PC-9 (cell line): Measurements from ENCODE around the gene ZNF888. TPM values are rescaled to one million over a fixed set of nuclear protein-coding genes. Genes with fewer than 3 reads are reported as not detected.
"Not testable (repeated sequence)": the region's sequence is repeated elsewhere in the genome, so short reads cannot be mapped to it uniquely, and the experiment has no call there.

Experiments used
- BruUV-seq: library from RNA; stranded (reverse); fragments of 400-500 nt; replicated peaks from 2 replicates; lab custom pipeline; 2021; lab: Mats Ljungman, UMichigan
- CTCF ChIA-PET: fragments of 300-600 bp; sonication (Branson Sonifier 250); formaldehyde crosslinking; loops from one replicate; lab custom pipeline; 2022; ENCODE audit warnings: antibody characterized with exemption; lab: Charles Lee
- POLR2A ChIA-PET: fragments of 300-600 bp; sonication (Branson Sonifier 250); formaldehyde crosslinking; loops from one replicate; lab custom pipeline; 2022; ENCODE audit warnings: antibody characterized with exemption; ENCODE audit not compliant: unreplicated experiment; lab: Charles Lee
- DNase-seq, 2 experiments: peaks; one replicate each; pipeline versions ENCODE4 v3.0.0 to v3.0.0-alpha.2; 2015 to 2022; ENCODE audit warnings: mixed read lengths in 1 of 2
- H2AFZ ChIP-seq: fragments of 200-600 bp; sonication (generic); 2 replicates; pipeline ENCODE4 v1.8.1; 2017; ENCODE audit warnings: antibody characterized with exemption
- H3F3A ChIP-seq: fragments of 200-600 bp; sonication (generic); 2 replicates; pipeline ENCODE4 v1.8.1; 2017; ENCODE audit warnings: antibody characterized with exemption, mild to moderate bottlenecking, low read depth; ENCODE audit not compliant: insufficient read depth
- H3K27ac ChIP-seq: fragments of 200-600 bp; sonication (generic); 2 replicates; pipeline ENCODE4 v1.6.1; 2016; ENCODE audit warnings: mixed run types
- H3K27me3 ChIP-seq: fragments of 200-600 bp; sonication (generic); 2 replicates; pipeline ENCODE4 v1.6.1; 2016; ENCODE audit warnings: low read depth, mixed run types; ENCODE audit not compliant: insufficient read depth
- H3K36me3 ChIP-seq: fragments of 200-600 bp; sonication (generic); 2 replicates; pipeline ENCODE4 v1.6.1; 2016; ENCODE audit warnings: low read depth, mixed run types
- H3K4me1 ChIP-seq: fragments of 200-600 bp; sonication (generic); replicated peaks from 2 replicates; pipeline ENCODE4 v1.6.1; 2016; ENCODE audit warnings: mixed run types; ENCODE audit not compliant: insufficient read depth
- H3K4me2 ChIP-seq: fragments of 200-600 bp; sonication (generic); 2 replicates; pipeline ENCODE4 v1.6.1; 2017; ENCODE audit warnings: mixed run types
- H3K4me3 ChIP-seq: fragments of 200-600 bp; sonication (generic); 2 replicates; pipeline ENCODE4 v1.6.1; 2016; ENCODE audit warnings: mixed run types
- H3K79me2 ChIP-seq: fragments of 200-600 bp; sonication (generic); 2 replicates; pipeline ENCODE4 v1.6.1; 2017; ENCODE audit warnings: low read depth, mixed run types
- H3K9me2 ChIP-seq: fragments of 200-600 bp; sonication (generic); 2 replicates; pipeline ENCODE4 v1.8.1; 2017; ENCODE audit warnings: mild to moderate bottlenecking; ENCODE audit not compliant: insufficient read depth
- H3K9me3 ChIP-seq: fragments of 200-600 bp; sonication (generic); 2 replicates; pipeline ENCODE4 v1.8.1; 2016; ENCODE audit warnings: low read depth; ENCODE audit not compliant: insufficient read depth
- H4K20me1 ChIP-seq: fragments of 200-600 bp; sonication (generic); 2 replicates; pipeline ENCODE4 v1.8.1; 2017; ENCODE audit not compliant: insufficient read depth
- EZH2 ChIP-seq: fragments of 200-600 bp; sonication (generic); IDR thresholded peaks from 2 replicates; pipeline ENCODE4 v1.8.0; 2017; ENCODE audit warnings: antibody characterized with exemption, low read depth
- intact Hi-C: fragments of 100-400 bp; cut with micrococcal nuclease; formaldehyde crosslinking; loops from one replicate; pipeline ENCODE4 v1.10.0; 2022; ENCODE audit not compliant: unreplicated experiment
- total RNA-seq: library from RNA; stranded (reverse); gene quantifications from 2 replicates; pipeline ENCODE4 v1.2.3, GENCODE V29; 2021
- TF ChIP-seq, protein P1 (sequence below): fragments of 200-600 bp; sonication (generic); conservative IDR thresholded peaks from 2 replicates; pipeline ENCODE4 v1.6.1; 2017; ENCODE audit warnings: mixed run types, antibody characterized with exemption, mild to moderate bottlenecking, moderate library complexity

ZNF888 gene
- total RNA-seq, 1 experiment from 2014 or later = 14.5 TPM

DNA sequence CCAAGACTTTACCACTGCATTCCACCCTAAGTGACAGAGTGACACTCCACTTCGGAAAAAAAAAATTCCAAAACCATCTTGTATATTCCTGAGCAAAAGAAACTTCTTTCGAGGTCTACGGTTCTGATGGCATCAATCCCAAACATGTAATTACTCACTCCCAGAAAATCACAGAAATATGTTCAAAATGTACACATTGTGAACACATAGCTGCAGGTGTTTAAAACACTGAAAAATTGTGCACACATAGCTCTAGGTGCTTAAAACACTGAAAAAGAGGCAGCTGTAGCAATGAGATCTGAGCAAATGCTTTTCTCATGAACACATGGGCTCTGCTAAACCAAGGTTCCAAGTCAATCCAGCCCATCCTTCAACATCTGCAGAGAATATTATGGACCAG, 51.8 kb downstream of the ZNF888 start:
- ChIA-PET CTCF (no interaction called here), POLR2A (interaction anchor here (0.6 kb wide), 1 partner anchor 91 kb away, joined by 3 read pairs; the partner anchor contains the start of gene ZNF816)
- H2AFZ ChIP-seq = no peak overlapping the region
- no peaks in the 10 kb centered on the region for H3K79me2 ChIP-seq
- H3K4me1 ChIP-seq = no peaks in the 10 kb centered on the region
- intact Hi-C loops = no loop called here
- no peaks in the 10 kb centered on the region for H3F3A ChIP-seq
- DNase-seq = no peak
- no peak overlapping the region for H3K27ac ChIP-seq
- H3K36me3 ChIP-seq = no peaks in the 10 kb centered on the region
- H3K27me3 ChIP-seq = no peaks in the 10 kb centered on the region
- peaks cover 15% of the 10 kb centered on the region for H3K9me3 ChIP-seq
- H3K9me2 ChIP-seq = no peaks in the 10 kb centered on the region
- BruUV-seq = no TSS peak
- no peaks in the 10 kb centered on the region for H4K20me1 ChIP-seq
- TF ChIP-seq, protein P1, sequence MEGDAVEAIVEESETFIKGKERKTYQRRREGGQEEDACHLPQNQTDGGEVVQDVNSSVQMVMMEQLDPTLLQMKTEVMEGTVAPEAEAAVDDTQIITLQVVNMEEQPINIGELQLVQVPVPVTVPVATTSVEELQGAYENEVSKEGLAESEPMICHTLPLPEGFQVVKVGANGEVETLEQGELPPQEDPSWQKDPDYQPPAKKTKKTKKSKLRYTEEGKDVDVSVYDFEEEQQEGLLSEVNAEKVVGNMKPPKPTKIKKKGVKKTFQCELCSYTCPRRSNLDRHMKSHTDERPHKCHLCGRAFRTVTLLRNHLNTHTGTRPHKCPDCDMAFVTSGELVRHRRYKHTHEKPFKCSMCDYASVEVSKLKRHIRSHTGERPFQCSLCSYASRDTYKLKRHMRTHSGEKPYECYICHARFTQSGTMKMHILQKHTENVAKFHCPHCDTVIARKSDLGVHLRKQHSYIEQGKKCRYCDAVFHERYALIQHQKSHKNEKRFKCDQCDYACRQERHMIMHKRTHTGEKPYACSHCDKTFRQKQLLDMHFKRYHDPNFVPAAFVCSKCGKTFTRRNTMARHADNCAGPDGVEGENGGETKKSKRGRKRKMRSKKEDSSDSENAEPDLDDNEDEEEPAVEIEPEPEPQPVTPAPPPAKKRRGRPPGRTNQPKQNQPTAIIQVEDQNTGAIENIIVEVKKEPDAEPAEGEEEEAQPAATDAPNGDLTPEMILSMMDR = no peak
- TF ChIP-seq EZH2 = no peak
- H3K4me3 ChIP-seq = no peak overlapping the region
- H3K4me2 ChIP-seq = no peak overlapping the region

DNA sequence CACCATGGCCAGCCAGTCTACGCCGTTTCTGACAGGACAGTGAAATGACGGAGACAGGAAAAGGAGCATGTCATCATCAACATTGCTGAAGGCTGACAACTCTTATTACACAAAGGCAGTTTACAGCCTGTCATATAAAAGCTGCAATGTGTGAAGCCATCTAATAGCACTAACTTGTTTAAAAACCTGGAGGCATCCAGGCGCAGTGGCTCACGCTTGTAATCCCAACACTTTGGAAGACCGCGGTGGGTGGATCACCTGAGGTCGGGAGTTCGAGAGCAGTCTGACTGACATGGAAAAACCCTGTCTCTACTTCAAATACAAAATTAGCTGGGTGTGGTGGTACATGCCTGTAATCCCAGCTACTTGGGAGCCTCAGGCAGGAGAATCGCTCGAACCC, 55.2 kb downstream of the ZNF888 start:
- BruUV-seq, H3K27ac ChIP-seq, CTCF ChIA-PET, H3K4me2 ChIP-seq, H3K79me2 ChIP-seq, H2AFZ ChIP-seq, H3K36me3 ChIP-seq, intact Hi-C loops, H3F3A ChIP-seq, H4K20me1 ChIP-seq, DNase-seq, POLR2A ChIA-PET, H3K4me3 ChIP-seq, H3K4me1 ChIP-seq, H3K9me2 ChIP-seq, H3K27me3 ChIP-seq: not testable (repeated sequence)
- H3K9me3 ChIP-seq = peaks cover 24% of the 10 kb centered on the region

DNA sequence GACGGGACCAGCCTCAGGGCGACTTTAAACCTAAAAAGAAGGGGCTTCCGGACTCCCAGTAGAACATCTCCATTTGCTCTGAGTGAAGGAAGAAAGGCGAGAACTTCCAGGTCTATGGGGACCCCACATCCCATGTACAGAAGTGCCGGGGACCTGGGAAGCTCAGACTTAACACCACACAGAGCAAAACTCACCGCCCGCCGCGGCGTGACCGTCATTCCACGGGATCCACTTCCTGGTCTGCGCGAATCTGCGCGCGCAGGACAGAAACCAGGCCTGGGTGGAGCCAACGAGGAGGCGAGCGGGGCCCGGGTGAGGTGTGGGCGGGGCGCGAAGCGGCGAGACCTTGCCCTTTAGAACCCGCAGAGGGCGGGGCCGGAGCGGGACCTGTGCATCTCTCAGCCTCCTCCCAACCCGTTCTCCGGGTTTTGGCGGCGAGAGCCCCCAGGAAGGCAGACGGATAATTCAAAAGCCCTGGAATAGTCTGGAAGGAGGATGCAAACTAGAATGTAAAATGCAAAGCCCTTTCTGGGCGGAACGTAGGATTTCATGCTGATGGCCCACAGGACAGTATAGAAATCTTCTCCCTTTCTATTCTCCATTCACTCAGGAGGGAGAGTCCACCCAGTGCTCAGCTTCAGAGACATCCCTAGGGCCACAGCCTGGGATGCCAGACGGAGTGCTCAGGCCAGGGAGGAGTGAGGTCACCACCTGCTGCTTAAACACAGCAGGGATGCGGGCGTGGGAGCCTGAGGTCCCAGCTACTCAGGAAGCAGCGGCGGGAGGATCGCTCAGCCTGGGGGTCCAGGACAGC, 65.6 kb downstream of the ZNF888 start, which contains the start of gene ZNF468:
TSS of gene ZNF468 (minus strand) at position 242 of the 814 bp plus-strand sequence. CDS start 3,347 bp downstream, outside the sequence.
- H3K4me1 ChIP-seq, H3K27me3 ChIP-seq, CTCF ChIA-PET, H3K79me2 ChIP-seq, BruUV-seq, H3K9me2 ChIP-seq, H4K20me1 ChIP-seq, H3F3A ChIP-seq, POLR2A ChIA-PET: not testable (repeated sequence)
- Histone ChIP-seq H3K36me3 (peaks cover 25% of the 10 kb centered on the region), H3K9me3 (peaks cover 34% of the 10 kb centered on the region), H3K4me2 (peak within 1 kb of the TSS; percentile 96), H3K27ac (peak within 1 kb of the TSS; percentile 44), H3K4me3 (peak within 1 kb of the TSS; percentile 94), H2AFZ (peak within 1 kb of the TSS; percentile 86)
- intact Hi-C loops = loop anchor here (2.0 to 5.0 kb wide), 2 partner anchors 40 to 85 kb away; partner anchors contain the start of gene ZNF320
- peak; percentile 66 to 83 for DNase-seq

DNA sequence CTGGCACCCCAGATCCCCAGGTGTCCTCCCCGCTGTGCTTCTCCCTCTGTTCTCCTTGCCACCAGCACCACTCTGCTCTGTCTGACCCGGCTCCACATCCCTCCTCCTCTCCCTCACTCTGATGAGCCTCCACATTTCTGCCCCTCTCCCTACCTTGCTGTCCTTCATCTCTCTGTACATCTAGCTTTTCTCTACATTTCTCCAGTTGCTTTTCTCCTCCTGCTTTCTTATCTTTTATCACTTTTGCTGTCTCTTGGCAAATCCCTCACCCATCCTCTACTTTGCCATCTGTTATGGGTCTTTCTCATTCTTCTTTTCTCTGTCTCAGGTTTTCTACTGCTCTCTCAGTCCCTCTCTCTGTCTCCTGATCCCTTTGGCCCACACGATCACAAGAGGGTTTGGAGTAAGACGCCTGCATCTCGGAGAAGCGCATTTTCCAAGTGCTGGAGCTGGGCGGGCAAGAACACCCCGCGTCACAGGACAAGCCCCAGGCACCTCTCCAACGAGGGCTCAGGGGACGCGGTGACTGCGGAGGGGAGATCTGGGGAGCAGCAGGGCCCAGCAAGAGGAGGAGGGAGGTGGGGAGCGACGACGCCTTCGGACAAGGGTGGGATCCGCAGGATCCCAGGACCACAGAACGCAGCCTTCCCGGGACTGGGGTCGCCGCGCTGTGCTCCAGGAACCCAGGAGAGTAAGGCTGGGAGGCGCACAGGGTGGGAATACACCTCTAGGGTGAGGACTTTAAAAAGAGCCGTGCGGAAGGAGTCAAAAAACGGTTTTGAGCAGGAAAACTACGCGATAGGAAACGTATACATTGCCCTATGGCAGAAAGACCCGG, 66.5 kb downstream of the ZNF888 start:
- peak in 1 of 2 experiments; percentile 6 for DNase-seq
- H3K9me2 ChIP-seq, POLR2A ChIA-PET, H3F3A ChIP-seq, H3K79me2 ChIP-seq, CTCF ChIA-PET, H3K4me1 ChIP-seq, H3K27me3 ChIP-seq, H4K20me1 ChIP-seq: not testable (repeated sequence)
- H3K27ac ChIP-seq = peak overlapping the region; percentile 44
- TSS peak; percentile 78 for BruUV-seq
- H2AFZ ChIP-seq = peak overlapping the region; percentile 86
- intact Hi-C loops = loop anchor here (2.0 to 5.0 kb wide), 2 partner anchors 41 to 86 kb away; partner anchors contain the start of gene ZNF320
- H3K4me3 ChIP-seq = peak overlapping the region; percentile 94
- peaks cover 36% of the 10 kb centered on the region for H3K9me3 ChIP-seq
- peaks cover 32% of the 10 kb centered on the region for H3K36me3 ChIP-seq
- H3K4me2 ChIP-seq = peak overlapping the region; percentile 96

Other genes starting within 250 kb of the ZNF888 start
- 25.5 and 26.2 TPM in 2 replicates for gene ZNF611, start 188.4 kb downstream of the ZNF888 start, total RNA-seq
- gene ZNF600, start 136.6 kb downstream of the ZNF888 start, total RNA-seq = 21.4 and 27.9 TPM in 2 replicates
- 18.3 and 29.5 TPM in 2 replicates for gene ZNF28, start 101.8 kb downstream of the ZNF888 start, total RNA-seq
- 19.5 and 29.0 TPM in 2 replicates for gene ZNF468, start 65.8 kb downstream of the ZNF888 start, total RNA-seq
- gene ZNF320, start 25.8 kb downstream of the ZNF888 start, total RNA-seq = 18.5 and 24.9 TPM in 2 replicates
- 11.8 and 13.8 TPM in 2 replicates for gene ZNF816, start 39.5 kb upstream of the ZNF888 start, total RNA-seq
- gene ERVV-1, start 90.5 kb upstream of the ZNF888 start, total RNA-seq = not detected in 2 replicates
- 0.28 TPM in 1 of 2 replicates, not detected in the other for gene ERVV-2, start 121.3 kb upstream of the ZNF888 start, total RNA-seq
- gene ZNF160, start 180.0 kb upstream of the ZNF888 start, total RNA-seq = 25.1 and 27.4 TPM in 2 replicates
- gene ZNF415, start 209.5 kb upstream of the ZNF888 start, total RNA-seq = 9.6 and 12.9 TPM in 2 replicates
- gene ZNF347, start 235.6 kb upstream of the ZNF888 start, total RNA-seq = 13.6 and 15.3 TPM in 2 replicates